ENCODE data around the gene ITGA3.

DNA sequence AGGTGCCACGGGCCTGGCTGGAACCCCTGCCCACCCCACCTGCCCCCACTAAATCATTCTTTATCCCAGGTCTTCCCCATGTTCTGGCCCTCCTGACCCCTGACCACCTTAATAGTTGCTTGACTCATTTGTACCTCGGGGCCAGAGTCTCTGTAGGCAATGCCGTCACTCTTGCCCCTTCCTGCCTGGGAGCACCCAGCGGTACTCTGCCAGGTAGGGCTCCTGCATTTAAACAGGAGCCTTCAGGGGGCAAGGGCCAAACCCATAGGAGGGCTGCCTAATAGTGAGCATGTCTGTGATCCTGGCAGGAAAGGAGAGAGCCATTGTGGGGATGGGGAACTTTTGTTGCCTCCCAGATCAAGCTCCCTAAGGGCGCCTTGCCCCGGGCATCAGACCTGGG is 8.8 kb upstream of the ITGA3 start:
- TF ChIP-seq POLR2A (IDR thresholded peaks at IDR 0.05; ENCODE audit: low read depth, low read length): no peak
- TF ChIP-seq POLR2AphosphoS5 (IDR thresholded peaks at IDR 0.05; ENCODE audit: low read depth, low read length): no peak

All from GM12891 (cell line).